ENCODE results near the gene MINDY2. TPM values are rescaled to one million over a fixed set of nuclear protein-coding genes. Genes with fewer than 3 reads are reported as not detected.
"Not testable (repeated sequence)": the region's sequence is repeated elsewhere in the genome, so short reads cannot be mapped to it uniquely, and the experiment has no call there.

The MINDY2 gene
- total RNA-seq, 1 experiment from 2014 or later = 25.5 TPM

DNA sequence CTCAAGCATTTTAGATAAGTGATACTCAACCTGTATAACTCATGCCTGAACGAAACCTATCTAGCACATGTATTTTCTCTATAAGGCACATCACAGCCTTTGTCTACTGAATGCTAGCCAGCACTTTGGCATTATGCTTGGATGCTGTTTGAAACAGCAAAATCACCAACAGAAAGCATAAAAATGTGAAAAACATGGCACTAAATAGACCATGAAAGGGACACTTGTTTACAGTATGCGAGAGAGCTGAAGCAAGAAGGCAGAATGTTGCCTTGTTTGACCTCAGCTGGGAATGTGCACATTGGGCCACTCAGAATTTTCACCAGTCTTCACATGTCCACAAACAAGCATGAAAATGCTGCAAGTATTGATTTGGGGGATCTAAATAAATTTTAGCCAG, 59.5 kb downstream of the MINDY2 start:
- ChIA-PET CTCF (no interaction called here), POLR2A (no interaction called here)
- H3K36me3 ChIP-seq (ENCODE audit: control insufficient read depth, insufficient read depth, low read length) = no peaks in the 10 kb centered on the region
- no peaks in the 10 kb centered on the region for H3K9me3 ChIP-seq
- TF ChIP-seq, protein P1, sequence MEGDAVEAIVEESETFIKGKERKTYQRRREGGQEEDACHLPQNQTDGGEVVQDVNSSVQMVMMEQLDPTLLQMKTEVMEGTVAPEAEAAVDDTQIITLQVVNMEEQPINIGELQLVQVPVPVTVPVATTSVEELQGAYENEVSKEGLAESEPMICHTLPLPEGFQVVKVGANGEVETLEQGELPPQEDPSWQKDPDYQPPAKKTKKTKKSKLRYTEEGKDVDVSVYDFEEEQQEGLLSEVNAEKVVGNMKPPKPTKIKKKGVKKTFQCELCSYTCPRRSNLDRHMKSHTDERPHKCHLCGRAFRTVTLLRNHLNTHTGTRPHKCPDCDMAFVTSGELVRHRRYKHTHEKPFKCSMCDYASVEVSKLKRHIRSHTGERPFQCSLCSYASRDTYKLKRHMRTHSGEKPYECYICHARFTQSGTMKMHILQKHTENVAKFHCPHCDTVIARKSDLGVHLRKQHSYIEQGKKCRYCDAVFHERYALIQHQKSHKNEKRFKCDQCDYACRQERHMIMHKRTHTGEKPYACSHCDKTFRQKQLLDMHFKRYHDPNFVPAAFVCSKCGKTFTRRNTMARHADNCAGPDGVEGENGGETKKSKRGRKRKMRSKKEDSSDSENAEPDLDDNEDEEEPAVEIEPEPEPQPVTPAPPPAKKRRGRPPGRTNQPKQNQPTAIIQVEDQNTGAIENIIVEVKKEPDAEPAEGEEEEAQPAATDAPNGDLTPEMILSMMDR (IDR thresholded peaks at IDR 0.05; ENCODE audit: insufficient read depth in 1 of 2, low read depth in 1 of 2, low read length in 1 of 2, severe bottlenecking in 1 of 2, unreplicated experiment in 1 of 2) = no peak
- Mint-ChIP-seq H3K36me3 (ENCODE audit: insufficient read depth, unreplicated experiment) (peaks cover 34% of the 10 kb centered on the region), H3K27me3 (ENCODE audit: insufficient read depth, unreplicated experiment) (no peaks in the 10 kb centered on the region), H3K27ac (ENCODE audit: unreplicated experiment) (no peak overlapping the region), H3K9me3 (ENCODE audit: unreplicated experiment) (no peaks in the 10 kb centered on the region), H3K4me1 (ENCODE audit: low read depth, unreplicated experiment) (peaks cover 16% of the 10 kb centered on the region), H3K4me3 (ENCODE audit: unreplicated experiment) (no peak overlapping the region)
- H3K4me3 ChIP-seq (ENCODE audit: low read depth, low read length) = no peak overlapping the region
- intact Hi-C loops (cut with micrococcal nuclease; ENCODE audit: unreplicated experiment) = no loop called here
- H3K4me1 ChIP-seq = peaks cover 11% of the 10 kb centered on the region
- no peak for DNase-seq
- no TSS peak for BruUV-seq (replicated peaks)
- no peaks in the 10 kb centered on the region for H3K27me3 ChIP-seq (replicated peaks; ENCODE audit: control insufficient read depth, insufficient read depth, low read length)

- Mint-ChIP-seq H3K4me3 (ENCODE audit: unreplicated experiment) (peak overlapping the region; percentile 62), H3K27ac (ENCODE audit: unreplicated experiment) (peak overlapping the region; percentile 43), H3K36me3 (ENCODE audit: insufficient read depth, unreplicated experiment) (peaks cover 18% of the 10 kb centered on the region), H3K4me1 (ENCODE audit: low read depth, unreplicated experiment) (peaks cover 16% of the 10 kb centered on the region)
- BruUV-seq (replicated peaks); CTCF ChIA-PET; H3K9me3 ChIP-seq; H3K9me3 Mint-ChIP-seq (ENCODE audit: unreplicated experiment); H3K27me3 Mint-ChIP-seq (ENCODE audit: insufficient read depth, unreplicated experiment); H3K27me3 ChIP-seq (replicated peaks; ENCODE audit: control insufficient read depth, insufficient read depth, low read length); H3K36me3 ChIP-seq (ENCODE audit: control insufficient read depth, insufficient read depth, low read length); POLR2A ChIA-PET: not testable (repeated sequence)
- intact Hi-C loops (cut with micrococcal nuclease; ENCODE audit: unreplicated experiment) = loop anchor here (2.0 kb wide), 1 partner anchor 63 kb away; the partner anchor contains the start of gene MINDY2
- DNase-seq = peak; percentile 19 to 38
- H3K4me1 ChIP-seq = peaks cover 11% of the 10 kb centered on the region
- 0 out of 2 replicates have a peak overlapping the region, but pooled peaks have one; percentile 0 for H3K4me3 ChIP-seq (ENCODE audit: low read depth, low read length)
Observed at GRCh38 chr15:58833681-58834426, 62.8 kb downstream of the MINDY2 start.

GRCh38 chr15:58839485-58839884, 68.4 kb downstream of the MINDY2 start:
- no peak overlapping the region for H3K4me3 Mint-ChIP-seq (ENCODE audit: unreplicated experiment)
- no TSS peak for BruUV-seq (replicated peaks)
- H3K9me3 ChIP-seq = no peaks in the 10 kb centered on the region
- no peaks in the 10 kb centered on the region for H3K27me3 Mint-ChIP-seq (ENCODE audit: insufficient read depth, unreplicated experiment)
- H3K4me3 ChIP-seq (ENCODE audit: low read depth, low read length) = no peak overlapping the region
- H3K36me3 Mint-ChIP-seq (ENCODE audit: insufficient read depth, unreplicated experiment) = peaks cover 4% of the 10 kb centered on the region
- TF ChIP-seq, protein P1 (IDR thresholded peaks at IDR 0.05; ENCODE audit: insufficient read depth in 1 of 2, low read depth in 1 of 2, low read length in 1 of 2, severe bottlenecking in 1 of 2, unreplicated experiment in 1 of 2) = peak in 1 of 2 experiments; percentile 49
- CTCF ChIA-PET = interaction anchor here (0.6 to 1.0 kb wide), 6 partner anchors 15 to 1274 kb away, joined by 3 to 7 read pairs (median 3); partner anchors contain the start of gene MINDY2
- POLR2A ChIA-PET = no interaction called here
- H3K27me3 ChIP-seq (replicated peaks; ENCODE audit: control insufficient read depth, insufficient read depth, low read length) = no peaks in the 10 kb centered on the region
- no peaks in the 10 kb centered on the region for H3K4me1 ChIP-seq
- H3K36me3 ChIP-seq (ENCODE audit: control insufficient read depth, insufficient read depth, low read length) = no peaks in the 10 kb centered on the region
- peak in 1 of 2 experiments; percentile 15 for DNase-seq
- intact Hi-C loops (cut with micrococcal nuclease; ENCODE audit: unreplicated experiment) = no loop called here
- no peaks in the 10 kb centered on the region for H3K9me3 Mint-ChIP-seq (ENCODE audit: unreplicated experiment)
- H3K27ac Mint-ChIP-seq (ENCODE audit: unreplicated experiment) = no peak overlapping the region
- peaks cover under 1% of the 10 kb centered on the region for H3K4me1 Mint-ChIP-seq (ENCODE audit: low read depth, unreplicated experiment)

Measured in Caco-2 (cell line).